Measurements from ENCODE around the gene NUP210L. TPM values are rescaled to one million over a fixed set of nuclear protein-coding genes. Genes with fewer than 3 reads are reported as not detected.
"Not testable (repeated sequence)": the region's sequence is repeated elsewhere in the genome, so short reads cannot be mapped to it uniquely, and the experiment has no call there.

The NUP210L gene
- total RNA-seq, 4 donors from 2014 or later = 0.18 TPM; not detected in 3

- no peak for DNase-seq
- Histone ChIP-seq H3K27ac (no peak overlapping the region), H3K4me3 (no peak overlapping the region), H3K9me3 (no peaks in the 10 kb centered on the region), H3K27me3 (peaks cover 0 to 4% of the 10 kb centered on the region in 2 donors), H3K36me3 (no peaks in the 10 kb centered on the region), H3K4me1 (no peaks in the 10 kb centered on the region)
- no peak for TF ChIP-seq POLR2A (IDR thresholded peaks at IDR 0.05)
- TF ChIP-seq CTCF (IDR thresholded peaks at IDR 0.05) = no peak
Measured at GRCh38 chr1:154093699-154094098, 61.2 kb downstream of the NUP210L start.

- no peaks in the 10 kb centered on the region for H3K9me3 ChIP-seq
- H3K4me1 ChIP-seq = no peaks in the 10 kb centered on the region
- peaks cover 0 to 4% of the 10 kb centered on the region in 2 donors for H3K27me3 ChIP-seq
- no peak overlapping the region for H3K27ac ChIP-seq
- no peaks in the 10 kb centered on the region for H3K36me3 ChIP-seq
- no peak for TF ChIP-seq CTCF (IDR thresholded peaks at IDR 0.05)
- TF ChIP-seq POLR2A (IDR thresholded peaks at IDR 0.05) = no peak
- H3K4me3 ChIP-seq = no peak overlapping the region
- DNase-seq = no peak
Measured at GRCh38 chr1:154091706-154092105, 63.2 kb downstream of the NUP210L start.

- Histone ChIP-seq H3K27ac (no peak overlapping the region), H3K36me3 (no peaks in the 10 kb centered on the region), H3K9me3 (no peaks in the 10 kb centered on the region), H3K27me3 (no peaks in the 10 kb centered on the region), H3K4me1 (no peaks in the 10 kb centered on the region), H3K4me3 (no peak overlapping the region)
- DNase-seq = no peak
- no peak for TF ChIP-seq CTCF (IDR thresholded peaks at IDR 0.05)
- TF ChIP-seq POLR2A (IDR thresholded peaks at IDR 0.05) = no peak
Measured at GRCh38 chr1:154087574-154087973, 67.3 kb downstream of the NUP210L start.

DNA sequence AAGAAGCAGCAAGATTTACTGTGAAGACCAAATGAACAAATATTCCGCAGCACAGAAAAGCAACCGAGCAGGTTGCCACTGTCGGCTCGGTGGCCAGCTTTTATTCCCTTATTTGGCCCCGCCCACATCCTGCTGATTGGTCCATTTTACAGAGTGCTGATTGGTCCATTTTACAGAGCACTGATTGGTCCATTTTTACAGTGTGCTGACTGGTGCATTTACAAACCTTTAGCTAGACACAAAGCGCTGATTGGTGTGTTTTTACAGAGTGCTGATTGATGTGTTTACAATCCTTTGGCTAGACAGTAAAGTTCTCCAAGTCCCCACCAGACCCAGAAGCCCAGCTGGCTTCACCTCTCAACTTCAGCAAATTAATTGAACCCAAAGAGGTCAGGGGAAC is 71.8 kb downstream of the NUP210L start:
- not testable (repeated sequence) for DNase-seq, H3K4me3 ChIP-seq, H3K4me1 ChIP-seq, H3K36me3 ChIP-seq, H3K27ac ChIP-seq, H3K27me3 ChIP-seq, H3K9me3 ChIP-seq

- no peak for TF ChIP-seq POLR2A (IDR thresholded peaks at IDR 0.05)
- H3K4me3 ChIP-seq = no peak overlapping the region
- H3K9me3 ChIP-seq = peaks cover 0 to 3% (median 0%) of the 10 kb centered on the region in 4 donors
- no peak for DNase-seq
- no peaks in the 10 kb centered on the region for H3K36me3 ChIP-seq
- no peak overlapping the region for H3K27ac ChIP-seq
- no peaks in the 10 kb centered on the region for H3K27me3 ChIP-seq
- H3K4me1 ChIP-seq = no peaks in the 10 kb centered on the region
Measured at GRCh38 chr1:154081386-154082126, 73.3 kb downstream of the NUP210L start.

- TF ChIP-seq CTCF (IDR thresholded peaks at IDR 0.05) = no peak
- TF ChIP-seq POLR2A (IDR thresholded peaks at IDR 0.05) = no peak
- no peak overlapping the region for H3K27ac ChIP-seq
- no peaks in the 10 kb centered on the region for H3K4me1 ChIP-seq
- H3K36me3 ChIP-seq = no peaks in the 10 kb centered on the region
- no peaks in the 10 kb centered on the region for H3K27me3 ChIP-seq
- no peak for DNase-seq
- peaks cover 0 to 3% (median 0%) of the 10 kb centered on the region in 4 donors for H3K9me3 ChIP-seq
- no peak overlapping the region for H3K4me3 ChIP-seq
Measured at GRCh38 chr1:154076413-154076812, 78.5 kb downstream of the NUP210L start.

GRCh38 chr1:154075746-154076145 is 79.1 kb downstream of the NUP210L start:
- H3K4me1 ChIP-seq = no peaks in the 10 kb centered on the region
- H3K27me3 ChIP-seq = no peaks in the 10 kb centered on the region
- no peak overlapping the region for H3K27ac ChIP-seq
- H3K9me3 ChIP-seq = peaks cover 0 to 3% (median 0%) of the 10 kb centered on the region in 4 donors
- H3K36me3 ChIP-seq = no peaks in the 10 kb centered on the region
- H3K4me3 ChIP-seq = no peak overlapping the region
- DNase-seq = no peak
- TF ChIP-seq CTCF (IDR thresholded peaks at IDR 0.05) (no peak), POLR2A (IDR thresholded peaks at IDR 0.05) (no peak)
